ENCODE measurements around the gene PIGQ. TPM values are rescaled to one million over a fixed set of nuclear protein-coding genes. Genes with fewer than 3 reads are reported as not detected.

PIGQ gene
- 25.6 and 30.4 TPM in 2 replicates for total RNA-seq

DNA sequence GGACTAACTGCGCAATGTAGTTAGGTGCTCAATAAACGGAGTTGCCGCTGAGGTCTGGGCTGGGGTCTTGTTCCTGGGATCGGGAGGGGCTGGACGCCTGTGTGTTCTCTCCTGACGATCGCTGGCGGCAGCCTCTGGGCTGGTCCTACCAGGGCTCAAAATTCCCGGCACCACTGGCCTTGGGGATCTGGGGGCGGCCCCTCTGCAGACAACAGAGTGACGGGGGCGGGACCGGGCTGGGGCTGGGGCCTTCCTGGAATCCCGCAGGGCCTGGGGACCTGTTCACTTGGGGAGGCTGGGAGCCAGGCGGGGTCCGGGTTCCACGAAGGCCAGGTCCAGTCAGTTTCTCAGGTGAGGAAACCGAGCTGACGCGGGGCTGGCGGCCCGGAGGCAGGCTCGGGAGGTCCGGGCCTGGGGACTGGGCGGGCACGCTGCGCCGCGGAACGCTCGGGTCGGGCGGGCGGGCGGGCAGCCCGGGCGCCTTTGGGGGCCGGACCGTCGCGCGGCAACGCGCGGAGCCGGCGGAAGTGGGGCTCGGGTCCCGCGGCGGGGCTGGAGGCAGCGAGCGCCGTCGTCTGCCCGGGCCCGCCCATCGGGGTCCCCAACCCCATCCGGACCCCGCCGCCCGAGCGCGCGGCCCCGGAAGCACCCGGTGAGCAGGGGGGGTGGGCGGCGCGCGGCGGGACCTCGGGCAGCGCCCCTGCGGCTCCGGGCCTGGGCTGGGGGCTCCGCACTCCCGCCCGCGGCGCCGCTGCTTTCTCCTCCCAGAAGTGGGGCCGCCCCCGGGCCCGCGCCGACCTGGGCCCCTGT is at the start of gene PIGQ:
PIGQ (plus strand) TSS at position 524 of the 810 bp plus-strand sequence. CDS start 4,107 bp downstream, outside the sequence.

DNA sequence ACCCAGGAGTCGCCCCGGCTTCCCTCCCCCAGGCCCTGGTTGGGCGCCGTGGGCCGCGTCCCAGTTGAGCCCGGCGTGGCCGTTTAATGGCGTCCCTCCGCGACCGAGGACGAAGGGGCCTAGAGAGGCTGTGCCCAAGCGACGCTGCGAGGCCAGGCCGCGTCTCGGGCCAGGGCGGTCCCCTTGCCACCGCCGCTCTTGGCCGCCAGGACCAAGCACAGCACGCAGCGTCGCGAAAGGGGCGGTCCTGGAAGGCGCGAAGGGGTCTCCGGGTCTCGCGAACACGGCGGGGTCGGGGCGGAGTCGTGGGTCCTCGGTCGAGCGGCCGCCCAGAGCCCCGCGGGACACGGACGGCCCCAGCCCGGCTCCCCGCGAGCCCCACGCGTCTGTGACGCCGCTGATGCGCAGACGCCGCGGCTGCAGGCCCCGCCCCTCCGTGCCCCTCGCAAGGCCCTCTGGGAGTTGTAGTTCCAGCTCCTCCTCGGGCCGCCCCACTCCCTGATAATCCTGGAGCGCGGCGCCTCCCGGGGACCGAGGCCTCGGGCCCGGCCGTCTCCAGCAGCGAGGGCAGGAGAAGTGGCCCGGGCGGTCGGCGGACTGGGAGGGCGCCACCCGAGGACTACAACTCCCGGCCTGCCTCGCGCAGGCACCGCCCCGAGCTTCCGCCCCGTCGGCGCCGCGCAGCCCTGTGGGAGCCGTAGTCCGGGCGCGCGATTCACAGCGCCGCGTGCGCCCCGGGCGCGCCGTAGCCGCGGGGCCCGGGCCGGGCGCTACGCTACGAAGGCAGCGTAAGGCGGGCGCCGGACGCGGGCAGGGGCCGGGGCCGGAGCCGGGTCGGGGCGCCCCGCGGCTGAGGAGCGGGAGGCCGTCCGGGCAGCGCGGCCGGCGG is 42.5 kb upstream of the PIGQ start, which contains the start of gene CAPN15:
CAPN15 (plus strand) TSS at position 698 of the 889 bp plus-strand sequence. CDS start 19,127 bp downstream, outside the sequence.

GRCh38 chr16:560204-560700 is 9.5 kb upstream of the PIGQ start, which contains the start of gene PRR35:
PRR35 (plus strand) TSS chr16:560394; CDS start chr16:563295, 2,901 bp downstream.

GRCh38 chr16:566475-567372 is 3.0 kb upstream of the PIGQ start, which contains the start of gene NHLRC4:
NHLRC4 (plus strand) TSS chr16:567005; CDS start chr16:568048, 1,043 bp downstream.

DNA sequence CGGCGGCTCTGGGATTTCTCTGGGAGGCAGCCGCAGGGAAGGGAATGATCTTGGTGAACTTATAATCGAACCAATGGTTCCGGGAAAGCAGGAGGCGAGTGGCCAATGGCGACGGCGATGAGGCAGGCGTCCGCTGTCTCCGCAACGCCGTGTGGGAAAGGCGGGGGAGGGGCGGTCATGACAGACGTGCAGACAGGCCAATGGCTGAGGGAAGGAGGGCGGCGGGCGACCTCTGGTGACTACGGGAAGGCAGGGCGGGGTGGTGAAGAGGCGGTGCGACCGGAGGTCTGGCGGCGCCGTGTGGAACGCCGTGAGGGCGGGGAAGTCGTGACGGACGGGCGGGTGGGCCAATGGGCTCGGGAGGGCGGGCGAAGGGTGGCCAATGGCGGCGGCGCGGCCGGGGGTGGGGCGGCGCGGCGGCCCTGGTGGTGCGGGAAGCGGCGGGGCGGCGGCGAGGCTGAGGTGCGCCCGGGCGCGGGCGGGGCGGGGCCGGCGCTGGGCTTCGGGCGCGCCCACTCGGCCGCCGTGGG is 20.0 kb downstream of the PIGQ start, which contains the start of gene RAB40C:
RAB40C (plus strand) TSS at position 409 of the 530 bp plus-strand sequence. CDS start 226 bp downstream, outside the sequence.

GRCh38 chr16:630815-631405 is 61.1 kb downstream of the PIGQ start, which contains the start of gene WFIKKN1:
WFIKKN1 (plus strand) TSS chr16:630985; CDS start chr16:631254, 269 bp downstream.

Other genes starting within 250 kb of the PIGQ start
- gene AXIN1, start 217.2 kb upstream of the PIGQ start, total RNA-seq: 33.3 and 34.9 TPM in 2 replicates
- 171 and 215 TPM in 2 replicates for gene MRPL28, start 199.4 kb upstream of the PIGQ start, total RNA-seq
- 48.3 and 56.3 TPM in 2 replicates for gene PGAP6, start 188.0 kb upstream of the PIGQ start, total RNA-seq
- gene NME4, start 172.8 kb upstream of the PIGQ start, total RNA-seq: 140 and 168 TPM in 2 replicates
- gene DECR2, start 168.1 kb upstream of the PIGQ start, total RNA-seq: 14.5 and 17.5 TPM in 2 replicates
- 15.2 and 16.9 TPM in 2 replicates for gene RAB11FIP3, start 144.3 kb upstream of the PIGQ start, total RNA-seq
- gene CAPN15, start 42.3 kb upstream of the PIGQ start, total RNA-seq: 45.1 and 52.1 TPM in 2 replicates
- gene PRR35, start 9.6 kb upstream of the PIGQ start, total RNA-seq: not detected in 2 replicates
- gene NHLRC4, start 3.0 kb upstream of the PIGQ start, total RNA-seq: 0.28 TPM in 1 of 2 replicates, not detected in the other
- 21.7 and 24.5 TPM in 2 replicates for gene RAB40C, start 20.1 kb downstream of the PIGQ start, total RNA-seq
- 0.14 and 0.21 TPM in 2 replicates for gene WFIKKN1, start 61.0 kb downstream of the PIGQ start, total RNA-seq
- gene METTL26, start 66.3 kb downstream of the PIGQ start, total RNA-seq: 184 and 265 TPM in 2 replicates
- gene MCRIP2, start 71.9 kb downstream of the PIGQ start, total RNA-seq: 51.2 and 60.1 TPM in 2 replicates
- 11.3 and 15.0 TPM in 2 replicates for gene WDR90, start 79.4 kb downstream of the PIGQ start, total RNA-seq
- 57.4 and 65.5 TPM in 2 replicates for gene RHOT2, start 98.2 kb downstream of the PIGQ start, total RNA-seq
- gene RHBDL1, start 105.7 kb downstream of the PIGQ start, total RNA-seq: 3.6 and 4.2 TPM in 2 replicates
- 193 and 214 TPM in 2 replicates for gene STUB1, start 110.4 kb downstream of the PIGQ start, total RNA-seq
- 41.0 and 56.5 TPM in 2 replicates for gene JMJD8, start 114.4 kb downstream of the PIGQ start, total RNA-seq
- gene WDR24, start 120.4 kb downstream of the PIGQ start, total RNA-seq: 12.5 and 12.6 TPM in 2 replicates
- gene FBXL16, start 135.8 kb downstream of the PIGQ start, total RNA-seq: 1.7 and 1.8 TPM in 2 replicates
- gene METRN, start 145.2 kb downstream of the PIGQ start, total RNA-seq: 132 and 150 TPM in 2 replicates
- gene ANTKMT, start 151.2 kb downstream of the PIGQ start, total RNA-seq: 46.1 and 75.9 TPM in 2 replicates
- gene CCDC78, start 156.5 kb downstream of the PIGQ start, total RNA-seq: 1.7 and 3.4 TPM in 2 replicates
- gene HAGHL, start 157.1 kb downstream of the PIGQ start, total RNA-seq: 13.5 and 21.9 TPM in 2 replicates
- 24.1 and 35.5 TPM in 2 replicates for gene CIAO3, start 171.0 kb downstream of the PIGQ start, total RNA-seq
- gene MSLN, start 190.8 kb downstream of the PIGQ start, total RNA-seq: 11.5 and 12.4 TPM in 2 replicates
- 48.0 and 50.6 TPM in 2 replicates for gene RPUSD1, start 218.4 kb downstream of the PIGQ start, total RNA-seq
- gene CHTF18, start 218.7 kb downstream of the PIGQ start, total RNA-seq: 24.4 and 24.5 TPM in 2 replicates
- gene GNG13, start 230.8 kb downstream of the PIGQ start, total RNA-seq: not detected in 2 replicates